Endothelial cell of umbilical vein (primary cell): ENCODE measurements around the gene RTP1.

Experiments
- CTCF ChIP-seq, 2 donors: IDR thresholded peaks; 1 replicate in 1 of 2; 2 replicates in 1 of 2; pipeline ENCODE4 v1.5.1; 2011; ENCODE audit warnings: low read length in 2 of 2, mild to moderate bottlenecking in 2 of 2, moderate library complexity in 2 of 2, control low read depth in 1 of 2, inconsistent platforms in 1 of 2, low read depth in 1 of 2; ENCODE audit not compliant: insufficient read depth in 1 of 2; ENCODE audit errors: extremely low read depth in 1 of 2
- EZH2 ChIP-seq: IDR thresholded peaks from 2 replicates; pipeline ENCODE4 v1.6.1; 2012; ENCODE audit warnings: borderline replicate concordance, low read depth, mild to moderate bottlenecking, moderate library complexity, low read length, inconsistent platforms; ENCODE audit not compliant: severe bottlenecking
- MYC ChIP-seq: IDR thresholded peaks from one replicate; pipeline ENCODE4 v1.6.1; 2011; ENCODE audit warnings: mild to moderate bottlenecking, low read depth, low read length
- POLR2A ChIP-seq: IDR thresholded peaks from 2 replicates; pipeline ENCODE4 v1.6.1; 2012; ENCODE audit warnings: low read depth, mild to moderate bottlenecking, control low read depth, low read length
- POLR2AphosphoS5 ChIP-seq: IDR thresholded peaks from 2 replicates; pipeline ENCODE4 v1.6.1; 2012; ENCODE audit warnings: low read depth, mild to moderate bottlenecking, control low read depth, low read length, moderate library complexity; ENCODE audit not compliant: insufficient read depth

GRCh38 chr3:187207062-187207461, 9.8 kb downstream of the RTP1 start:
- TF ChIP-seq CTCF (IDR thresholded peaks at IDR 0.05; ENCODE audit: extremely low read depth in 1 of 2, insufficient read depth in 1 of 2, low read depth in 1 of 2, low read length in 2 of 2) (no peak), EZH2 (no peak), POLR2A (no peak), POLR2AphosphoS5 (no peak), MYC (no peak)
